Measurements from ENCODE around the gene WWC1. TPM values are rescaled to one million over a fixed set of nuclear protein-coding genes. Genes with fewer than 3 reads are reported as not detected.

WWC1 gene
- total RNA-seq (2021) (79.5 and 97.7 TPM in 2 replicates), Bru-seq, nascent RNA (percentile 93 among the genes with signal in this experiment), BruChase-seq, experiment 1, labeled RNA remaining after a 2-hour chase (percentile 91 among the genes with signal in this experiment), BruChase-seq, experiment 2, labeled RNA remaining after a 6-hour chase (percentile 82 among the genes with signal in this experiment)
- long read RNA-seq, full-length matches to known transcripts = 13 of 75 reads
- long read RNA-seq, partial matches to known transcripts = 20 of 75 reads
- long read RNA-seq, other reads (novel, unspliced or antisense) = 42 of 75 reads

GRCh38 chr5:168291342-168291963 lies at the start of gene WWC1:
WWC1 (plus strand) TSS chr5:168291645; CDS start chr5:168292153, 508 bp downstream.
- H3K4me2 ChIP-seq = peak within 1 kb of the TSS; percentile 96
- peak within 1 kb of the TSS; percentile 63 for H3K4me3 ChIP-seq
- H4K20me1 ChIP-seq (ENCODE audit: insufficient read depth) = peaks cover 33% of the 10 kb centered on the region
- TF ChIP-seq, protein P1, sequence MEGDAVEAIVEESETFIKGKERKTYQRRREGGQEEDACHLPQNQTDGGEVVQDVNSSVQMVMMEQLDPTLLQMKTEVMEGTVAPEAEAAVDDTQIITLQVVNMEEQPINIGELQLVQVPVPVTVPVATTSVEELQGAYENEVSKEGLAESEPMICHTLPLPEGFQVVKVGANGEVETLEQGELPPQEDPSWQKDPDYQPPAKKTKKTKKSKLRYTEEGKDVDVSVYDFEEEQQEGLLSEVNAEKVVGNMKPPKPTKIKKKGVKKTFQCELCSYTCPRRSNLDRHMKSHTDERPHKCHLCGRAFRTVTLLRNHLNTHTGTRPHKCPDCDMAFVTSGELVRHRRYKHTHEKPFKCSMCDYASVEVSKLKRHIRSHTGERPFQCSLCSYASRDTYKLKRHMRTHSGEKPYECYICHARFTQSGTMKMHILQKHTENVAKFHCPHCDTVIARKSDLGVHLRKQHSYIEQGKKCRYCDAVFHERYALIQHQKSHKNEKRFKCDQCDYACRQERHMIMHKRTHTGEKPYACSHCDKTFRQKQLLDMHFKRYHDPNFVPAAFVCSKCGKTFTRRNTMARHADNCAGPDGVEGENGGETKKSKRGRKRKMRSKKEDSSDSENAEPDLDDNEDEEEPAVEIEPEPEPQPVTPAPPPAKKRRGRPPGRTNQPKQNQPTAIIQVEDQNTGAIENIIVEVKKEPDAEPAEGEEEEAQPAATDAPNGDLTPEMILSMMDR (conservative IDR thresholded peaks at IDR 0.05) = peak; percentile 68
- TF ChIP-seq EZH2 (IDR thresholded peaks at IDR 0.05; ENCODE audit: low read depth) = no peak
- ChIA-PET CTCF (interaction anchor here (0.5 to 1.5 kb wide), 5 partner anchors 26 to 593 kb away, joined by 3 to 16 read pairs (median 4); no protein-coding TSS in a partner anchor), POLR2A (ENCODE audit: unreplicated experiment) (interaction anchor here (0.5 to 1.4 kb wide), 5 partner anchors 10 to 111 kb away, joined by 3 to 10 read pairs (median 4); no protein-coding TSS in a partner anchor)
- H3K4me1 ChIP-seq (replicated peaks; ENCODE audit: insufficient read depth) = peaks cover 76% of the 10 kb centered on the region
- no peaks in the 10 kb centered on the region for H3K27me3 ChIP-seq (ENCODE audit: insufficient read depth, low read depth)
- BruUV-seq (replicated peaks) = no TSS peak
- H2AFZ ChIP-seq = peak within 1 kb of the TSS; percentile 61
- peaks cover 40% of the 10 kb centered on the region for H3F3A ChIP-seq (ENCODE audit: insufficient read depth, low read depth)
- H3K9me2 ChIP-seq (ENCODE audit: insufficient read depth) = no peaks in the 10 kb centered on the region
- peaks cover 53% of the 10 kb centered on the region for H3K79me2 ChIP-seq (ENCODE audit: low read depth)
- DNase-seq = peak; percentile 82 to 99
- intact Hi-C loops (cut with micrococcal nuclease; ENCODE audit: unreplicated experiment) = loop anchor here (1.0 kb wide), 3 partner anchors 43 to 111 kb away; no protein-coding TSS in a partner anchor
- H3K9me3 ChIP-seq (ENCODE audit: insufficient read depth, low read depth) = no peaks in the 10 kb centered on the region
- peak within 1 kb of the TSS; percentile 91 for H3K27ac ChIP-seq
- H3K36me3 ChIP-seq (ENCODE audit: low read depth) = peaks cover 7% of the 10 kb centered on the region; the same call in 1 of the 2 replicates

DNA sequence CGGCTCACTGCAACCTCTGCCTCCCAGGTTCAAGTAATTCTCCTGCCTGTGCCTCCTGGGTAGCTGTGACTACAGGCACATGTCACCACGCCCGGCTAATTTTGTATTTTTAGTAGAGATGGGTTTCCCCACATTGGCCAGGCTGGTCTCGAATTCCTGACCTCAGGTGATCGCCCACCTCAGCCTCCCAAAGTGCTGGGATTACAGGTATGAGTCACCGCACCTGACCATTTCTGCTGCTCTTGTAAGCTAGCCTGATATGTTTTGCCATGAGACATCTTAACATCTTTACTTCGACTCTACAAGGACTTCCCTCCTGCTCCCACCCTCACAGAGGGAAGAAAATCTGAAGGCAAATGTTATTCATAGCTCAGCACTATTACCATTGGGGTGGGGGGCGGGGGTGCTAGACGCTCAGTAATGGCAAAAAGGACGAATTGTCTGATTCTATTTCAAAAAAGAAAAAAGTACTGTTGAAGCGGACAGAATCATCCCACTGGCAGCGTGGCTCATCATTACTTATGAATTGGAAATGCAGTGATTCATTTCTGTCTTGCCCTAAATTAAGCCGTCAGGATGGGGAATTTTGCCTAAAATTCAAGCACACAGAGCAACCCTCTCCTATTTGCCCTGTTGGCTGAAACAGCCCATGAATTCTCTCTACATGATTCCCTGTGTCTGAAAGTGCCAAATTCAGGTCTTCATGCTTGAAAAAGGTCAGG lies 46.4 kb upstream of the WWC1 start:
- Histone ChIP-seq H4K20me1 (ENCODE audit: insufficient read depth) (no peaks in the 10 kb centered on the region), H2AFZ (no peak overlapping the region), H3K27me3 (ENCODE audit: insufficient read depth, low read depth) (peaks cover 59% of the 10 kb centered on the region; the same call in 1 of the 2 replicates), H3K9me3 (ENCODE audit: insufficient read depth, low read depth) (no peaks in the 10 kb centered on the region), H3K9me2 (ENCODE audit: insufficient read depth) (no peaks in the 10 kb centered on the region), H3K36me3 (ENCODE audit: low read depth) (no peaks in the 10 kb centered on the region), H3K4me1 (replicated peaks; ENCODE audit: insufficient read depth) (no peaks in the 10 kb centered on the region), H3K4me3 (no peak overlapping the region), H3K4me2 (no peak overlapping the region), H3K79me2 (ENCODE audit: low read depth) (no peaks in the 10 kb centered on the region), H3K27ac (no peak overlapping the region), H3F3A (ENCODE audit: insufficient read depth, low read depth) (no peaks in the 10 kb centered on the region)
- intact Hi-C loops (cut with micrococcal nuclease; ENCODE audit: unreplicated experiment) = no loop called here
- DNase-seq = no peak
- no TSS peak for BruUV-seq (replicated peaks)
- ChIA-PET POLR2A (ENCODE audit: unreplicated experiment) (no interaction called here), CTCF (no interaction called here)
- TF ChIP-seq, protein P1 (conservative IDR thresholded peaks at IDR 0.05) = no peak
- no peak for TF ChIP-seq EZH2 (IDR thresholded peaks at IDR 0.05; ENCODE audit: low read depth)

GRCh38 chr5:168249923-168250322 lies 41.5 kb upstream of the WWC1 start:
- H3F3A ChIP-seq (ENCODE audit: insufficient read depth, low read depth) = no peaks in the 10 kb centered on the region
- H3K9me3 ChIP-seq (ENCODE audit: insufficient read depth, low read depth) = no peaks in the 10 kb centered on the region
- no peaks in the 10 kb centered on the region for H3K79me2 ChIP-seq (ENCODE audit: low read depth)
- H3K4me2 ChIP-seq = no peak overlapping the region
- H3K9me2 ChIP-seq (ENCODE audit: insufficient read depth) = no peaks in the 10 kb centered on the region
- intact Hi-C loops (cut with micrococcal nuclease; ENCODE audit: unreplicated experiment) = no loop called here
- TF ChIP-seq, protein P1 (conservative IDR thresholded peaks at IDR 0.05) = no peak
- TF ChIP-seq EZH2 (IDR thresholded peaks at IDR 0.05; ENCODE audit: low read depth) = no peak
- no peak for DNase-seq
- no peak overlapping the region for H2AFZ ChIP-seq
- H3K4me3 ChIP-seq = no peak overlapping the region
- no peaks in the 10 kb centered on the region for H3K36me3 ChIP-seq (ENCODE audit: low read depth)
- ChIA-PET CTCF (interaction anchor here (0.5 kb wide), 1 partner anchor 1431 kb away, joined by 3 read pairs; no protein-coding TSS in a partner anchor), POLR2A (ENCODE audit: unreplicated experiment) (no interaction called here)
- BruUV-seq (replicated peaks) = no TSS peak
- H4K20me1 ChIP-seq (ENCODE audit: insufficient read depth) = no peaks in the 10 kb centered on the region
- H3K27me3 ChIP-seq (ENCODE audit: insufficient read depth, low read depth) = peaks cover 62% of the 10 kb centered on the region; the same call in 1 of the 2 replicates
- H3K27ac ChIP-seq = no peak overlapping the region
- no peaks in the 10 kb centered on the region for H3K4me1 ChIP-seq (replicated peaks; ENCODE audit: insufficient read depth)

All from PC-9 (cell line).